ENCODE results near the gene PAK5. TPM values are rescaled to one million over a fixed set of nuclear protein-coding genes. Genes with fewer than 3 reads are reported as not detected.

Gene PAK5
- total and polyA plus RNA-seq, 2 donors (not counting 1 experiment from before 2014, with no cell fraction given), result not detected

DNA sequence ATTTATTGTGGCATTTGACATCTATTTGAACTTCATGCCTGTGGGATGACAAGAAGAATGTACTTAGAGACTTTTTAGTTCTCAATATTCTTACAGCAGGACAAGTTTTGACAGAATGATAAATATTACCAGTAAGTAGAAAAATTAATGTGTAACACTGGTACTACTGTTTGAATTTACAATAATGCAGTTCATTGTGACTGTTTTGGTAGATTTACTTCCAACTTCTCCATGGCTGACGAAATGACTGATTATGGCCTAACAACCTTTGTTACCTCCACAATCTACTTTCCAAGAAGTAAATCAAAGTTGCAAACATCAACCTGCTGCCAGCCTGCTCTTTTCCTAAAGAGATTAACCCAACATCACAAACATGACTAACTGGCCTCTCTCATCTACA is 38.5 kb downstream of the PAK5 start:
- H3K27me3 Mint-ChIP-seq, result no peaks in the 10 kb centered on the region
- ATAC-seq (ENCODE audit: low read depth) (no peak), DNase-seq (no peak)
- Histone ChIP-seq H3K4me1 (ENCODE audit: control insufficient read depth in 2 of 2, insufficient read depth in 2 of 2, low read length in 2 of 2) (no peaks in the 10 kb centered on the region), H4K20me1 (ENCODE audit: control insufficient read depth, insufficient read depth, low read length, poor library complexity, severe bottlenecking) (no peaks in the 10 kb centered on the region), H3K27me3 (replicated peaks in 1 of 4; ENCODE audit: control extremely low read depth in 1 of 4, control insufficient read depth in 3 of 4, insufficient read depth in 4 of 4, low read length in 3 of 4) (no peaks in the 10 kb centered on the region), H3K9ac (ENCODE audit: low read length) (no peak overlapping the region), H3K9me3 (ENCODE audit: control extremely low read depth in 1 of 3, control insufficient read depth in 2 of 3, insufficient read depth in 1 of 3, low read length in 2 of 3) (no peaks in the 10 kb centered on the region), H2AFZ (ENCODE audit: insufficient read depth, low read depth, low read length, poor library complexity, severe bottlenecking) (no peak overlapping the region), H3K4me2 (replicated peaks; ENCODE audit: low read depth, low read length, poor library complexity, severe bottlenecking) (no peak overlapping the region), H3K79me2 (ENCODE audit: control insufficient read depth, insufficient read depth, low read length) (no peaks in the 10 kb centered on the region), H3K36me3 (replicated peaks in 1 of 2; ENCODE audit: control extremely low read depth in 1 of 2, control insufficient read depth in 1 of 2, extremely low read depth in 1 of 2, insufficient read depth in 2 of 2, low read length in 1 of 2) (no peaks in the 10 kb centered on the region), H3K4me3 (ENCODE audit: control extremely low read depth in 1 of 5, extremely low read depth in 1 of 5, insufficient read depth in 1 of 5, low read depth in 2 of 5, low read length in 4 of 5) (no peak overlapping the region), H3K27ac (ENCODE audit: low read length in 2 of 2) (no peak overlapping the region)
- H3K4me1 Mint-ChIP-seq, result no peaks in the 10 kb centered on the region
- H3K27ac Mint-ChIP-seq, result no peak overlapping the region
- intact Hi-C loops (cut with micrococcal nuclease), result no loop called here
- WGBS (ENCODE audit: insufficient coverage), result 100% methylated on average over 1 of the region's 1 CpG
- no peaks in the 10 kb centered on the region for H3K9me3 Mint-ChIP-seq (ENCODE audit: insufficient read depth)
- TF ChIP-seq EZH2 (IDR thresholded peaks at IDR 0.05; ENCODE audit: borderline replicate concordance, insufficient read depth, low read depth, low read length, poor library complexity, severe bottlenecking), result no peak
- TF ChIP-seq, protein P1, sequence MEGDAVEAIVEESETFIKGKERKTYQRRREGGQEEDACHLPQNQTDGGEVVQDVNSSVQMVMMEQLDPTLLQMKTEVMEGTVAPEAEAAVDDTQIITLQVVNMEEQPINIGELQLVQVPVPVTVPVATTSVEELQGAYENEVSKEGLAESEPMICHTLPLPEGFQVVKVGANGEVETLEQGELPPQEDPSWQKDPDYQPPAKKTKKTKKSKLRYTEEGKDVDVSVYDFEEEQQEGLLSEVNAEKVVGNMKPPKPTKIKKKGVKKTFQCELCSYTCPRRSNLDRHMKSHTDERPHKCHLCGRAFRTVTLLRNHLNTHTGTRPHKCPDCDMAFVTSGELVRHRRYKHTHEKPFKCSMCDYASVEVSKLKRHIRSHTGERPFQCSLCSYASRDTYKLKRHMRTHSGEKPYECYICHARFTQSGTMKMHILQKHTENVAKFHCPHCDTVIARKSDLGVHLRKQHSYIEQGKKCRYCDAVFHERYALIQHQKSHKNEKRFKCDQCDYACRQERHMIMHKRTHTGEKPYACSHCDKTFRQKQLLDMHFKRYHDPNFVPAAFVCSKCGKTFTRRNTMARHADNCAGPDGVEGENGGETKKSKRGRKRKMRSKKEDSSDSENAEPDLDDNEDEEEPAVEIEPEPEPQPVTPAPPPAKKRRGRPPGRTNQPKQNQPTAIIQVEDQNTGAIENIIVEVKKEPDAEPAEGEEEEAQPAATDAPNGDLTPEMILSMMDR (IDR thresholded peaks at IDR 0.05), result no peak
- ChIA-PET CTCF (no interaction called here), POLR2A (no interaction called here)
- H3K4me3 Mint-ChIP-seq, result no peak overlapping the region

DNA sequence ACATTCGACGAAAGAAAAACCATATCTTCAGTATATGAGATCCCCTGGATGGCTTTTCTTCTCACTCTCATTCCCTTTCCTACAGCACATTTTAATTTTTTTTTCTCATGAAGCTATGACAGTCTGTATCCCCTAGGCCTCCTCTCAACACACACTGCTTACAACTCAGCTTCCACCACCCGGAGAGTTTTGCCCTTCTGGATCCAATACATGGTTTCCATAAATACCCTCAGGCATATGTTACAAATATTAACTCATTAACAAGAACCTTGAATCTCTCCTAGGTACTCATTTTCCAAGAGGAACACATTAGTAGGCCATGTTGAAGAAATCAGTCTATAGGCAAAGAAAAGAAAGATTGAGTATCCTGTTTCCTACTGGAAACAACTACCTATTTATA is 44.0 kb downstream of the PAK5 start:
- no peaks in the 10 kb centered on the region for H3K36me3 ChIP-seq (replicated peaks in 1 of 2; ENCODE audit: control extremely low read depth in 1 of 2, control insufficient read depth in 1 of 2, extremely low read depth in 1 of 2, insufficient read depth in 2 of 2, low read length in 1 of 2)
- no peak overlapping the region for H2AFZ ChIP-seq (ENCODE audit: insufficient read depth, low read depth, low read length, poor library complexity, severe bottlenecking)
- Mint-ChIP-seq H3K9me3 (ENCODE audit: insufficient read depth) (no peaks in the 10 kb centered on the region), H3K4me3 (no peak overlapping the region), H3K4me1 (no peaks in the 10 kb centered on the region), H3K27me3 (no peaks in the 10 kb centered on the region), H3K27ac (no peak overlapping the region)
- TF ChIP-seq, protein P1 (IDR thresholded peaks at IDR 0.05), result no peak
- no peak for TF ChIP-seq EZH2 (IDR thresholded peaks at IDR 0.05; ENCODE audit: borderline replicate concordance, insufficient read depth, low read depth, low read length, poor library complexity, severe bottlenecking)
- no peak overlapping the region for H3K9ac ChIP-seq (ENCODE audit: low read length)
- no peak for DNase-seq
- no peaks in the 10 kb centered on the region for H3K9me3 ChIP-seq (ENCODE audit: control extremely low read depth in 1 of 3, control insufficient read depth in 2 of 3, insufficient read depth in 1 of 3, low read length in 2 of 3)
- H3K4me3 ChIP-seq (ENCODE audit: control extremely low read depth in 1 of 5, extremely low read depth in 1 of 5, insufficient read depth in 1 of 5, low read depth in 2 of 5, low read length in 4 of 5), result no peak overlapping the region
- H3K27me3 ChIP-seq (replicated peaks in 1 of 4; ENCODE audit: control extremely low read depth in 1 of 4, control insufficient read depth in 3 of 4, insufficient read depth in 4 of 4, low read length in 3 of 4), result no peaks in the 10 kb centered on the region
- intact Hi-C loops (cut with micrococcal nuclease), result no loop called here
- no peaks in the 10 kb centered on the region for H3K79me2 ChIP-seq (ENCODE audit: control insufficient read depth, insufficient read depth, low read length)
- POLR2A ChIA-PET, result no interaction called here
- WGBS (ENCODE audit: insufficient coverage), result 90% methylated on average over 3 of the region's 3 CpGs
- no peak overlapping the region for H3K27ac ChIP-seq (ENCODE audit: low read length in 2 of 2)
- H3K4me2 ChIP-seq (replicated peaks; ENCODE audit: low read depth, low read length, poor library complexity, severe bottlenecking), result no peak overlapping the region
- no peaks in the 10 kb centered on the region for H3K4me1 ChIP-seq (ENCODE audit: control insufficient read depth in 2 of 2, insufficient read depth in 2 of 2, low read length in 2 of 2)
- ATAC-seq (ENCODE audit: low read depth), result no peak
- H4K20me1 ChIP-seq (ENCODE audit: control insufficient read depth, insufficient read depth, low read length, poor library complexity, severe bottlenecking), result no peaks in the 10 kb centered on the region
- CTCF ChIA-PET, result no interaction called here

All from B cell (primary cell).